ENCODE measurements around the gene ZNF18. TPM values are rescaled to one million over a fixed set of nuclear protein-coding genes. Genes with fewer than 3 reads are reported as not detected.

Gene ZNF18
- total RNA-seq, 1 donor from 2014 or later: 10.4 TPM

Other genes with a start within 250 kb of the ZNF18 start
- gene MAP2K4, start 23.4 kb upstream of the ZNF18 start, total RNA-seq: 51.0 TPM

All from ureter (tissue), 1 donor.